Measurements from ENCODE around the gene METRN.

Gene METRN

GRCh38 chr16:723695-724094, 8.8 kb downstream of the METRN start:
- DNase-seq (ENCODE audit: low read depth) = no peak

GRCh38 chr16:724188-725040, 9.5 kb downstream of the METRN start:
- no peak for DNase-seq (ENCODE audit: low read depth)

- no peak for DNase-seq (ENCODE audit: low read depth)
Observed at GRCh38 chr16:725041-725376, 10.1 kb downstream of the METRN start.

GRCh38 chr16:725463-726187, 10.7 kb downstream of the METRN start:
- no peak for DNase-seq (ENCODE audit: low read depth)

- no peak for DNase-seq (ENCODE audit: low read depth)
Observed at GRCh38 chr16:726188-726437, 11.2 kb downstream of the METRN start.

GRCh38 chr16:726438-727290, 11.7 kb downstream of the METRN start, which contains the start of the genes CCDC78 and HAGHL:
Gene CCDC78 (minus strand): TSS chr16:726443. CDS start chr16:726367, 76 bp downstream.
Gene HAGHL (plus strand): TSS chr16:727106. CDS start chr16:727510, 404 bp downstream.
- DNase-seq (ENCODE audit: low read depth) = peak; percentile 49

- no peak for DNase-seq (ENCODE audit: low read depth)
Observed at GRCh38 chr16:727291-727977, 12.5 kb downstream of the METRN start.

- peak; percentile 86 for DNase-seq (ENCODE audit: low read depth)
Observed at GRCh38 chr16:728131-728889, 13.4 kb downstream of the METRN start.

- DNase-seq (ENCODE audit: low read depth) = no peak
Observed at GRCh38 chr16:728890-729744, 14.2 kb downstream of the METRN start.

GRCh38 chr16:729768-730665, 15.1 kb downstream of the METRN start:
- DNase-seq (ENCODE audit: low read depth) = no peak

- no peak for DNase-seq (ENCODE audit: low read depth)
Observed at GRCh38 chr16:730666-731509, 16.0 kb downstream of the METRN start.

- no peak for DNase-seq (ENCODE audit: low read depth)
Observed at GRCh38 chr16:732332-732731, 17.4 kb downstream of the METRN start.

- no peak for DNase-seq (ENCODE audit: low read depth)
Observed at GRCh38 chr16:732936-733335, 18.0 kb downstream of the METRN start.

GRCh38 chr16:733382-734207, 18.7 kb downstream of the METRN start:
- DNase-seq (ENCODE audit: low read depth) = no peak

- no peak for DNase-seq (ENCODE audit: low read depth)
Observed at GRCh38 chr16:734208-734980, 19.5 kb downstream of the METRN start.

All from iris pigment epithelial cell (primary cell).